Activated CD8-positive, alpha-beta memory T cell treated with anti-CD3 and anti-CD28 coated beads, Interleukin-2, amount 50 U/mL, for 4 hours (primary cell): ENCODE data around the gene BNIP1.
"Not testable (repeated sequence)": the region's sequence is repeated elsewhere in the genome, so short reads cannot be mapped to it uniquely, and the experiment has no call there.

Experiments used
- DNase-seq: peaks from one replicate; pipeline ENCODE4 v3.0.0-alpha.2; 2020

Gene BNIP1, protein sequence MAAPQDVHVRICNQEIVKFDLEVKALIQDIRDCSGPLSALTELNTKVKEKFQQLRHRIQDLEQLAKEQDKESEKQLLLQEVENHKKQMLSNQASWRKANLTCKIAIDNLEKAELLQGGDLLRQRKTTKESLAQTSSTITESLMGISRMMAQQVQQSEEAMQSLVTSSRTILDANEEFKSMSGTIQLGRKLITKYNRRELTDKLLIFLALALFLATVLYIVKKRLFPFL

DNA sequence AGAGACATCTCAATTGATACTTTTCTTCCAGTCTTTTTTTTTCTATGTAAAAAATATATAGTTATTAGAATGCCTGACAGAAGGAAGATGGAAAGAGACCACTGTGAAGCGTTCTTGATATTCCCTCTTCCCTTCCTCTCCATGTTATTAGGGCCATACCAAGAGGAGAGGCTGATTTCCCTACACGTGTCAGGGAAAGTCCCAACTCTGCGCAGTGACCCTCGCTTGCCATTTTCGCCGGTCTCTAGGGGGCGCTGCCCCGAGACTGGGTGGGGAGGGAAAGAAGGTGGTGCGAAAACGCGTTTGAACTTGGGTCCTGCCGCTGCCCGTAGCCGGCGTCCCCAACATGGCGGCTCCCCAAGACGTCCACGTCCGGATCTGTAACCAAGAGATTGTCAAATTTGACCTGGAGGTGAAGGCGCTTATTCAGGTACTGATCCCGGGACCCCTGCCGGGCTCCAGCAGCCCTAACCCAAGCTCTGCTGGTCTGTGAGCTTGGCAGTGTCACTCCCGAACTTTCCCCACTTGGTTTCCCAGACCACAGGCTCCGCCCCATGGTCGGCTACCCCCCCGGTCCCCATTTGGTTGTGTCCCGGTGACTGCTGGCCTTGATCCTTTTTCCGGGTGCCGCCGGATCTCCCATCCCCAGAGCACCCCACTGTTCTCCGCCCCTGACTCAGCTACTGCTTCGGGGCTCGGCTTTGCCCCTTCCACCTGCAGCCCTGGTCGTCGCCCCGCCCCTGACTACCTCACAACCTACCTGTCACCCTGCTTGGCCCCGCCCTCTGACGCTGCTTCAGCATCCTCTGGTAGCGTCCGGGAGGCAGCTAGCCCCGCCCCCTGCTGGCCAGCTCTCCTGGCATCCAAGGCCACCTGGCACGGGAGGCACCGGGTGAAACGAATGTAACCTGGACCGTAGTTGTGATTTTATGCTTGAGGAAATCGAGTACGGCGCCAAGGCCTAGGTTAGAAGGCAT is at the start of gene BNIP1:
TSS of gene BNIP1 (plus strand) at position 332 of the 977 bp plus-strand sequence. CDS start at position 347, 15 bp downstream.
- peak; percentile 97 for DNase-seq

DNA sequence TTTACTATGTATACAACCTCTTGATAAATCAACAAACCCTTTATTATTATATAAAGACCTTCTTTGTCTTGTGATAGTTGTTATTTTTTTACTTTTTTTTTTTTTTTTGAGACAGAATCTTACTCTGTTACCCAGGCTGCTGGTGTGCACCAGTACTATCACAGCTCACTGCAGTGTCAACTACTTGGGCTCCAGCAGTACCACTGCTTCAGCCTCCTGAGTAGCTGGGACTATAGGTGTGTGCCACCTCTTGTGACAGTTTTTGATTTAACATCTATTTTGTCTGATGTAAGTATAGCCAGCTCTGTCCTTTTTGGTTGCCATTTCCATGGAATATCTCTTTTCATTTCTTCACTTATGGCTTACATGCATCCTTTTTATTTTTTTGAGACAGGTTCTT is 45.5 kb upstream of the BNIP1 start:
- no peak for DNase-seq

DNA sequence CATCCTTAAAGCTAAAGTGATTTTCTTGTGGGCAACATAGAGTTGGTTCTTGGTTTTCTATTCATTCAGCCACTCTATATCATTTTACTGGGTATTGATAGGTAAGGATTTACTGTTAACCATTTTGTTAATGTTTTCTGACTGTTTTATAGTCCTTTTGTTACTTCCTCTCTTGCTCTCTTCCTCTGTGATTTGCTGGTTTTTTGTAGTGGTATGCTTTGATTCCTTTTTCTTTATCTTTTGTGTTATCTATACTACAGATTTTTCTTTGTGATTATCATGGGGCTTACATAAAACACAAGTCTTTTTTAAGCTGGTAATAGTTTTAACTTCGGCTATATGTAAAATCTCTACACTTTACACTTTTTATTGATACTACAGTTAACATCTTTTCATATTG is 44.9 kb upstream of the BNIP1 start:
- DNase-seq, result no peak

- no peak for DNase-seq
These were observed 43.1 kb upstream of the BNIP1 start for GRCh38 chr5:173101245-173101644.

DNA sequence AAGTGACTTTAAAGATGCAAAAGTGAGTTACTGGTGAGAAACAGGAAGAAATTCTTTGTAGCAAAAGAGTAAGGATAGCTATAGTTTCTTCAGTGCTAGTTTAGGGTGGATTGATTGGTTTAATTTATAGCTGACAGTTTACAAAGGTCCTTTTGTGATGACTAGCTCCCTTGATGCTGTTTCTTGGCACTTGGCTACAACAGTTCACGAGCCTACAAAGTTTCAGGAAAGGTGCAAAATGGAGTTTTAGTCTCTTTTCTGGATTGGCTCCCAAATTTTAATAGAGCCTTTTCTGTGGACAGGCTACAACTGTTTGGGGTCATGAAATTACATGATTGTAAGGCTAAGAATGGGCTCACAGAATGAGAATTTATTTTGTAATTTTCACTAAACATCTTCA is 40.9 kb upstream of the BNIP1 start:
- DNase-seq, result no peak

DNA sequence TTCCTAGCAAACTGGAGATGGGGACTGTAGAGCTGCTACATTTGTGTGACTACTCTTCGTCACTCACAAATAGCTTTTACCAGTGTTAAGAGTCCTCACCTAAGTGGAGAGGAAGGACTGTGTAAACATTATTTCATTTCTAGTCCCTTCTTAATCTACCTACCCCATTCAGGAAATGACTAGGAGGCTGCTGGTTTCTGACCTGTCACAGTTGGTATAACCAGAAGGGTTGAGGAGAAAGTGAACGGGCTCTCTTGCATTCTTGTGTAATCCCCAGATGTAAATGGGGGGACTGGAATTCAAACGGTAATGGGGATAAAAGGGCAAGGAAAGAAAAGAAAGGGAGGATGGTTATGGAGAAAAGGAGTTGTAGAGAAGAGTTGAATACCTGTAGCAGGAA is 35.4 kb upstream of the BNIP1 start:
- DNase-seq, result no peak

DNA sequence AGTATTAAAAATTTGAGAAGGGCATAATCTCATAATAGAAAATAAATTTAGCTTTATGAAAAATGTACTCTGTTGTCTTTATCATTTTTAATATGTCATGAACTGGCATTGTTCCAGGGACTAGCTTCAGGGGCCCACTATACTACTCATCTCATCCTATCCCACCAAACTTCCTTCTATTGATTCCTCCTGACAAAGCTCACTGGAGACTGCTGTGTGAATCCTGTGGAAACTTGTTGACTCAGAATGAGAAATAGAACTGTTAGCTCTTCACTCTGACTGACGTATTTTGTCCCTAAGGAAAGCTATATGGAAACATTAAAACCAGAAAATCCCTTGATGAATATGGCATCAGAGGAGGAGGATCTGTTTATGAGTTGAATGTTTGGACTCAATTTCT is 29.8 kb upstream of the BNIP1 start:
- no peak for DNase-seq

DNA sequence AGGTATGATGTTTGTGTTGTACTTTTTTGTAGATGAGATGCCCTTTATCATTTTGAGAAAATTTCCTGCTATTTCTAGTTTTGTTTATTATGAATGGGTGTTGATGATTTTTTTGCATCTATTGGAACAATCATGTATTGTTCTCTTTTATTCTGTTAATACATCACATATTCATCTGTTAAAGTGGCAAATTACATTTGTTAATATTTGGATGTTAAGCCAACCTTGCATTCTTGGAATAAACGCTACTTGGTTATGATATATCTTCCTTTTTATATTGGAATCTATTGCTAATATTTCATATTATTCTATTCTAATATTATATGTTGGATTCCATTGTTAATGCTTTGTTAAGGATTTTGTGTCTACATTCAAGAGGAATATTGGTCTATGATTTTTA is 24.6 kb upstream of the BNIP1 start:
- DNase-seq, result no peak

DNA sequence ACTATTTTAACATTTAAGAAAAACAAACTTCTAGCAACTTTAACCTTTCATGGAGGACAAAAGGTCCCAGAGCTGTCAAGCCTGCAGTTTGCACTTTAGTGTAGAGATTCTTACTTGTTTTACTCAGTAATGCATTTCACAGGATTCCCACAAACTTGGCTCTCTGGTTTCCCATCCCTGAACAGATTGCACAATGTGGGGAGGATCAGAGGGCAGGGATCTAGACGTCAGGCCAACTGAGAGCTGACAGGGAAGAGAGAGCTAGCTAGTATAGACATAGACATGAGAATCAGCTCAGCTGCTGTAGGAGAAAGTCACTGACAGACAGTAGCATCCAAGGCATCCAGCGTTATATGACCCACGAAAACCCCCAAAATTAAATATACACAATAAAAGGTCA is 20.9 kb upstream of the BNIP1 start:
- DNase-seq, result no peak

GRCh38 chr5:173132166-173132565 is 12.2 kb upstream of the BNIP1 start:
- DNase-seq, result not testable (repeated sequence)

GRCh38 chr5:173138707-173139106 is 5.6 kb upstream of the BNIP1 start:
- no peak for DNase-seq

- no peak for DNase-seq
These were observed 4.7 kb upstream of the BNIP1 start for GRCh38 chr5:173139631-173140030.

DNA sequence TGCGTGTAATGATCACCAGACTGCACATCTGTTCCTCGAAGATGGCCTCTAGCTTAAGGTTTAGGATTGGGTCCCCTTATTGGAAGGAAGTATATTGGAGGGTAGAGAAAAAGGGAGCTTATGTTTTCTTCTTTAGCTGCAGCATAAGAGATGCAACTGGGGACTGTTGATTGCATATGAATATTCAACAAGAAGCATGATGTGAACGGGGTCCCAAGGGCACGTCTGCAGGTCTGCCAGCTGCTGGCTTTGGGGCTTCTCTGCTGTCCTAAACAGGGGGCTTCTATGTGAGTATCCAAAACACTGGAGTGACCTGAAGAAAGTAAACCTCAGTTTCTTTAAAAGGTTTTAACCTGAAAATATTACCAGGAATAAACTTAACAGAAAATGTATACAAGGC is 3.6 kb upstream of the BNIP1 start:
- DNase-seq, result no peak

GRCh38 chr5:173143567-173143966 is 764 bp upstream of the BNIP1 start:
- DNase-seq, result no peak

DNA sequence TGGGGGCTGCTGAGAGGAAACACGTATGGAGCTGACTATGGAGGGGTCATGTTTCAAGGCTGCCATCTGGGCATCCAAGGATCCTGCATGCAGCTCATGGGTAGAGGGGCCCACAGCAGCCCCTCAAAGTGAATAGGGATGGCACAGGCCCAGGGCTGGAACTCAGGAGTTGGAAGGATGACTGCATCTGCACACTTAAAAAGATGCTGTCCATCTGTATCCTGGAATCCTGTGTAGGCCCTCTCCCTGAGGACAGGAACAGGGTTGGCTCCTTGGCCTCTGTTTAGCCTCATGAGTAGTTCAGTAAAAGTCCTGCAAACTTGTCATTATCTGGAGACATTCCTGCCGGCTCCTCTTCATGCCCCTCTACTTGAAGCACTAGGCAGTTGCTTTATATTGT is 4.0 kb downstream of the BNIP1 start:
- DNase-seq, result no peak

DNA sequence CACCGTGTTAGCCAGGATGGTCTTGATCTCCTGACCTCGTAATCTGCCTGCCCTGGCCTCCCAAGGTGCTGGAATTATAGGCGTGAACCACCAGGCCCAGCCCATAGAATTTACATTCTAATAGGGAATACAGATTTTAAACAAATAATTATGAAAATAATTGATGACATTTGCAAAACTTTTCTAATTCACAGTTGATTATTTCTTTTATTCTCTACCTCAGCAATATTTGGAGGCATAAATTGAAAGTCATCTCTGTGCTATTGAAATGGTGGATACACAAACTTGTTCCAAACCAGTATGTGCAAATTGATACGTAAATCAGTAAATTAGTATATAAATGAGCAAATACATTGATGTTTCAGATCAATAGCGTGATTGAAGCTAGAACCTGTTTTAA is 8.2 kb downstream of the BNIP1 start:
- DNase-seq, result no peak

GRCh38 chr5:173153842-173154241 is 9.5 kb downstream of the BNIP1 start:
- DNase-seq, result no peak

- DNase-seq, result not testable (repeated sequence)
These were observed 10.3 kb downstream of the BNIP1 start for GRCh38 chr5:173154619-173155018.

- no peak for DNase-seq
These were observed 11.6 kb downstream of the BNIP1 start for GRCh38 chr5:173155912-173156311.

DNA sequence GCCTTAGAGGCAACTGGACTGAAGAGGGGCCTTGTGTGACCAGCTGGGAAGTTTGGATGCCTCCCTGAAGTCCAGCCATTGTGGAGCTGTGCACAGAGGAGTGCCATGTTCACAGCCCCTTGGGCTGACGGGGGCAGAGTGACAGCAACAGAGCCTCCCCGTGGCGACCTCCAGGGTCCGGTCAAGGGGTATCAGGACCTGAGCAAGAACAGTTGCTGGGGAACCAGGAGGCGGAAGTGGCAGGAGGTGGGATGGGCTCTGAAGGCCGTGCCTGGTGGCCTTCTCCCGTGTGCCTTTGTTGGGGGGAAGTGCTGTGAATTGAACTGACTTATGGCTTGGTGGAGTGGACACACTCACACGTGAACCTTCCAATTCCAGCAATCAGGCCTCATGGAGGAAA is 14.0 kb downstream of the BNIP1 start:
- DNase-seq, result no peak

DNA sequence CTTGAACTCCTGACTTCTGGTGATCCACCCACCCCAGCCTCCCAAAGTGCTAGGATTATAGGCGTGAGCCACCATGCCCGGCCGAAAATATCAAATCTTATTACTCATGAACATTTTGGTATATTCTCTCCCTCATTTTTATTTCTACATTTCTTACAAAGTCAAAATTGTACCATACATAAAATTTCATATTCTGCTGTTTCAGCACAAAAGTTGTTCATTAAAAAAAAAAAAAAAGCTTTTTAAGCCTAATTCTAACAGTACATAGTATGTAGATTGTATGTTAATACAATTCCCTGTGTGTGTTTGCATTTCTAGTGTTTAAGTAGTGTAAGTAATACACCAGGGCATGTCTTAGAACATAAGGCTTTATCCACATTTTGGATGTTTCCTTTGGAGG is 14.9 kb downstream of the BNIP1 start:
- DNase-seq, result no peak

- no peak for DNase-seq
These were observed 16.8 kb downstream of the BNIP1 start for GRCh38 chr5:173161148-173161547.

GRCh38 chr5:173163219-173163618 is 18.9 kb downstream of the BNIP1 start:
- DNase-seq, result no peak
